Small intestine (tissue), 16 donors: ENCODE measurements around the gene GDF7. TPM values are rescaled to one million over a fixed set of nuclear protein-coding genes. Genes with fewer than 3 reads are reported as not detected.

Experiments
- DNase-seq, 2 donors: peaks; one replicate each; pipeline versions ENCODE4 v3.0.0 to v3.0.0-alpha.2; 2013
- FAIRE-seq: peaks from 2 replicates; lab custom pipeline; 2012; peaks lifted over from hg19 to GRCh38; lab: Jason Lieb, UNC
- H3K27ac ChIP-seq, 3 donors: one replicate each; pipeline ENCODE4 v1.5.1; 2013; ENCODE audit warnings: low read length in 2 of 3, mild to moderate bottlenecking in 2 of 3, control low read depth in 1 of 3, inconsistent platforms in 1 of 3, low read depth in 1 of 3, moderate library complexity in 1 of 3
- H3K27me3 ChIP-seq, 3 donors: one replicate each; pipeline ENCODE4 v1.6.1; 2013; ENCODE audit warnings: low read length in 3 of 3, inconsistent platforms in 1 of 3; ENCODE audit not compliant: control insufficient read depth in 3 of 3, insufficient read depth in 3 of 3
- H3K36me3 ChIP-seq, 3 donors: one replicate each; pipeline ENCODE4 v1.6.1; 2013; ENCODE audit warnings: low read length in 3 of 3, inconsistent platforms in 1 of 3, low read depth in 1 of 3, mild to moderate bottlenecking in 1 of 3, moderate library complexity in 1 of 3; ENCODE audit not compliant: control insufficient read depth in 3 of 3, insufficient read depth in 2 of 3
- H3K4me1 ChIP-seq, 3 donors: one replicate each; pipeline ENCODE4 v1.6.1; 2013; ENCODE audit warnings: low read length in 2 of 3, inconsistent platforms in 1 of 3, low read depth in 1 of 3, mild to moderate bottlenecking in 1 of 3, moderate library complexity in 1 of 3; ENCODE audit not compliant: control insufficient read depth in 3 of 3, insufficient read depth in 2 of 3
- H3K4me3 ChIP-seq, 3 donors: one replicate each; pipeline ENCODE4 v1.5.1; 2013; ENCODE audit warnings: low read length in 3 of 3, control low read depth in 1 of 3, inconsistent platforms in 1 of 3, low read depth in 1 of 3, mild to moderate bottlenecking in 1 of 3, moderate library complexity in 1 of 3
- H3K9me3 ChIP-seq, 2 donors: one replicate each; pipeline ENCODE4 v1.6.1; 2013; ENCODE audit warnings: low read depth in 1 of 2, low read length in 1 of 2; ENCODE audit not compliant: control insufficient read depth in 2 of 2, insufficient read depth in 1 of 2
- WGBS, 3 donors: extraction: QIAGEN DNeasy Blood & Tissue Kit; methylation state at CpG; one replicate each; pipeline ENCODE4 v1.1.7; 2013; 5-methylcytosine and 5-hydroxymethylcytosine counted together
- long read RNA-seq, 10 donors: transcript quantifications; one replicate each; lab custom pipeline, GENCODE V29; 2026
- polyA plus RNA-seq, 4 donors: library from polyadenylated mRNA; stranded (reverse) in 3 of 4; unstranded in 1 of 4; fragments of 200-250 nt in 3 of 4; fragments of 120-200 nt in 1 of 4; gene quantifications; one replicate each; pipeline versions ENCODE4 v1.2.1 to v1.2.3, GENCODE V29; 2013
- donor health status: healthy with polysubstance abuse.
- donor health status: control.
- donor health status: control.
- donor health status: Bipolar disorder and iron deficiency.
- donor health status: healthy.

Gene GDF7
- polyA plus RNA-seq: under 1 TPM in 2 of 4 donors, not detected in 2; 0.16 TPM
- long read RNA-seq, donor 1: 0 reads
- long read RNA-seq, donor 2: 0 reads
- long read RNA-seq, donor 3: 0 reads
- long read RNA-seq, donor 4: 0 reads
- long read RNA-seq, donor 5: 0 reads
- long read RNA-seq, donor 6: 0 reads
- long read RNA-seq, donor 7: 0 reads
- long read RNA-seq, donor 8: 0 reads
- long read RNA-seq, donor 9: 0 reads
- long read RNA-seq, donor 10: 0 reads

DNA sequence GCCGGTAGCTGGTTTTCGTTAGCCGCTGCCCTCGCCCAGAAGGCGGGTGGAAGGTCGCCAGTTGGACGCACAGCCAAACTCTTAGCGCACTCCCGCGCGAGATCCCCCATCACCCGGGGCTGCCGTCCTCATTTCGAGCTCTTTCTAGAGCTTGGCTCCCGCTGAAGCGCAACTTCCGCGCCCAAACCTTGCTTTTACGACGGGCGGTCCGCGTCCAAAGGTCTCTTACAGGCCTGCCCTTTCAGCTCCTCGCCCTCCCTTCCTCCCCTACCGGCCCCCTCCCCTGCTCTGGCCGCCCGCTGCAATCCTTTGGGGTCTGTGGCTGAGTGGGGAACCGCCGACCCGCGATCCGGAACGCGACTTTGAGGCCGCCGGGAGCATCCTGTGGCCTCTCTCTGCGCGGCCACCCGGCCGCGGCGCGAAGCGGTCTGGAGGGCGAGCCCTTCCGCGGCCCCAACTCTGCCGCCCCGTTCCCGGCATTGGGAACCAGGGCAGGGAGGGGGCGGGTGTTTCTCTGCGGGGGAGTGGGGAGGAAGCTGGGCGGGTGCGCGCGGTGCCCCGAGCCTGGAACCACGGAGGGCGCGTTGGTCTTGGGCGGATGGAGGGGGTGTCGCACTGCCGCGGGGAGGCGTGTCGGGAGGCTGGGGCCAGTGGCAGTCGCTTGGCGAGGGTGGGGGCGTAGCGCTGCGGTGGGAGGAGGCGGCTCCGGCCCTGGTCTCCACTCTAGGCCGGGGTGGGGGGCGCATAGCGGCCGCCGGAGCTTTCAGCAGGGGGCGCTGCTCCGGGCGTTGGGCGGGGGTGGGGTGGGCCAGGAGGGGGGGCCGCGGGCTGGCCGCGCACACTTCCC lies at the start of gene GDF7:
GDF7 (plus strand) TSS at position 841 of the 847 bp plus-strand sequence. CDS start 96 bp downstream, outside the sequence.
- H3K27ac ChIP-seq: no peak within 1 kb of the TSS
- FAIRE-seq (no peak), DNase-seq (peak; percentile 37 to 70)
- peak within 1 kb of the TSS in 1 of 3 donors; percentile 53 for H3K4me3 ChIP-seq
- peaks cover 32 to 96% (median 70%) of the 10 kb centered on the region in 3 donors for H3K27me3 ChIP-seq
- no peaks in the 10 kb centered on the region for H3K36me3 ChIP-seq
- H3K9me3 ChIP-seq: peaks cover 0 to under 1% of the 10 kb centered on the region in 2 donors
- WGBS, 3 donors: 1 to 2% (median 1%) methylated on average over 57 to 86 of the region's 86 CpGs
- peaks cover 0 to 33% (median 0%) of the 10 kb centered on the region in 3 donors for H3K4me1 ChIP-seq

DNA sequence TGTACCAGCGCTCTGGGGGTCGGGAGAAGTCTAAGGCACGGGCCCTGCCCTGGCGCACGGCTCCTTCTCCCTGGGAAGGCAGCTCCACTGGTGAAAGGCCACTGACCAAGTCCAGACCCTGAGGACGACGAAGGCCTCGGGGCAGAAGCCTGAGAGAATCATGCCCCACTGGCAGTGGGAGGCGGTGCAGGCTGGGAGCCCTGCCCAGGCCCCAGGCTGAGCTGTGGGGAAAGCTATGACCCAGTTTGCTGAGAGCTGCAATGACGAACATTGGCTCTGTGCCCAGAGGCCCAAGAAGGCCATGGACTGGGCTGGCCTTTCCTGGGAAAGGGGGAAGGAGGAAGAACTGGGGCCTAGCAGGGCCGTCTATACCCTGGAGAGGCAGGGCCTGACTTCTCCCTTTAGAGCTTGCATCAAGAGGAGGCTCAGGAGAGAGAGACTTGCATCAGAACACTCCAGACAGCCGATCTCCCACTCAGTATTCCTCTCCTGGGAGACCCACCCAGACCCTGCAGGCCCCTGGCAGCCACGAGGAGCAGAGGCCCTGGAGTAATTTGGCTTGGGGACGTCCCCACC lies 49.0 kb upstream of the GDF7 start:
- DNase-seq: peak; percentile 61 to 98
- Histone ChIP-seq H3K4me3 (no peak overlapping the region), H3K27me3 (no peaks in the 10 kb centered on the region), H3K27ac (peak overlapping the region; percentile 41 to 96 (median 93)), H3K4me1 (peaks cover 0 to 54% (median 0%) of the 10 kb centered on the region in 3 donors), H3K9me3 (no peaks in the 10 kb centered on the region), H3K36me3 (peaks cover 0 to 53% (median 2%) of the 10 kb centered on the region in 3 donors)
- FAIRE-seq: no peak
- WGBS, 3 donors: 41 to 46% (median 43%) methylated on average over 14 of the region's 14 CpGs

DNA sequence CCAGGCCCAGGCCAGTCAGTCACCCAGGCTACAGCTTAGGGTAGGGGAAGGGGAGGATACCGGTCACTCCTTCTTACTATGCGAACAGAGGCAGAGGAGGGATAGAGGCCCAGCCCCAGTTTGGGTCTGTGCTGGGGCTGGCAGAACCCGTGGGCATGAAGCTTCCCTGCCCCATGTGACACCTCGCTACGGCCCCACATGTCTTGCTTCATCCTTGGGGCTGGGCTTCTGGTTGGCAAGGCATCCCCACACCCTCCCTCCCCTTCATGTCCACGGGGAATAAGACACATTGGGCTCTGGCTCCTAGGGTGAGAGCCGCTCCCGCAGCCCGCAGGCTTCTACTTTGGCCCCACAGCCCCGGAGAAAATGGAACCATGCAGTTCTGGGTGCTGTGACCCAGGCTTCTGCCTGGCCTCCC lies 48.5 kb upstream of the GDF7 start:
- H3K36me3 ChIP-seq: peaks cover 0 to 58% (median 2%) of the 10 kb centered on the region in 3 donors
- 69 to 80% (median 75%) methylated on average over 9 to 10 of the region's 10 CpGs for WGBS, 3 donors
- peaks cover 0 to 56% (median 0%) of the 10 kb centered on the region in 3 donors for H3K4me1 ChIP-seq
- H3K27ac ChIP-seq: peak overlapping the region; percentile 41 to 96 (median 93)
- no peaks in the 10 kb centered on the region for H3K27me3 ChIP-seq
- no peak for FAIRE-seq
- no peaks in the 10 kb centered on the region for H3K9me3 ChIP-seq
- no peak overlapping the region for H3K4me3 ChIP-seq
- no peak for DNase-seq

DNA sequence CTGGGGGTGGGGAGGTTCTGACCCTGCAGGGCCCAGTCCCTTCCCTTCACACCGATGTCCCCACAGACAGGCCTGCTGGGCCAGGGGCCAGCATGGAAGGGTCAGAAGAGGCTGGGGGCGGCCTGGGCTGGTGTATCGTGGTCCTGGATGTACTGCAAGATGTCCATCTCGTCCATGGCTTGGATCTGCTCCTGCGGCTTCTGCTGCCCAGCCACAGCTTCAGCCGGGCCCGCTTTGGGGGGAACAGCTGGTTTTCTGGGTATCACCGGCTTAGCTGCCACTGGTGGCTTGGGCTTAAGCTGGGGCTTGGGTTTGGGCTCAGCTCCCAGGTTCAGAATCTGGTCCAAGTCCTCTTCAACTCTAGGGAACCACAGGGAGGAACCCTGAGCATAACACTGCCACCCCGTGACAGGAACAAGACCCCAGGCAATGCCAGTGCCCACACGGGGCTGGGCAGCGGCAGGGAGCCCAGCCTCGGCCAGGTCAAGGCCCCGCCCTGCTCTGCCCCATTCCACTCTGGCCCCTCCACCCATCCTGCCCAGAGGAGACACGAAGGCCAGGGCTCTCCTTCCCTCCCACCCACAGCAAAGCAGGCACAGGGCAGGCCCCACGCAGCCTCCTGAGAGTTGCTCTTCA lies 47.9 kb upstream of the GDF7 start:
- peak overlapping the region in 2 of 3 donors; percentile 93 to 96 for H3K27ac ChIP-seq
- 77 to 89% (median 84%) methylated on average over 15 of the region's 15 CpGs for WGBS, 3 donors
- no peak overlapping the region for H3K4me3 ChIP-seq
- H3K36me3 ChIP-seq: peaks cover 2 to 63% (median 5%) of the 10 kb centered on the region in 3 donors
- DNase-seq: no peak
- peaks cover 0 to 56% (median 0%) of the 10 kb centered on the region in 3 donors for H3K4me1 ChIP-seq
- H3K9me3 ChIP-seq: no peaks in the 10 kb centered on the region
- H3K27me3 ChIP-seq: no peaks in the 10 kb centered on the region
- FAIRE-seq: no peak

DNA sequence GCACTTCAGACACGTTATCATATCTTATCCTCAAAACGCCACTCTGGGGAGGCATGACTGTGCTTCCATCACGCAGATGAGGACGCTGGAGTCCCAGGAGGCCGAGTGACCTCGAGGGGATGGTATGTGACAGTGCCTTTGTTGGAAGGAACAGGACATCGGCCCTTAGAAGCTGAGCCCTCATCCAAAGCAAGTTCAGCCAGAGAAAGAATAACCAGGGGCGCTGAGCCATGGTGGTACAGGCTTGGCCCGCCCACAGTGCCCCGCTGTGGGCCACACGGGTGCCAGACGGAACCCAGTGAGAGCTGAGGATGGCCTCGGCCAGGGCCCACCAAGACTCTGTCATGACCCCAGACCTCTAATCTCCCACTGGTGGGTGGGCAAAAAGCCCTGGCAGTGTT lies 47.3 kb upstream of the GDF7 start:
- H3K27me3 ChIP-seq: no peaks in the 10 kb centered on the region
- peaks cover 2 to 70% (median 5%) of the 10 kb centered on the region in 3 donors for H3K36me3 ChIP-seq
- FAIRE-seq: no peak
- H3K4me1 ChIP-seq: peaks cover 0 to 50% (median 0%) of the 10 kb centered on the region in 3 donors
- peak overlapping the region in 1 of 3 donors; percentile 96 for H3K27ac ChIP-seq
- H3K9me3 ChIP-seq: no peaks in the 10 kb centered on the region
- H3K4me3 ChIP-seq: no peak overlapping the region
- WGBS, 3 donors: 87 to 91% (median 91%) methylated on average over 13 of the region's 13 CpGs
- DNase-seq: no peak

DNA sequence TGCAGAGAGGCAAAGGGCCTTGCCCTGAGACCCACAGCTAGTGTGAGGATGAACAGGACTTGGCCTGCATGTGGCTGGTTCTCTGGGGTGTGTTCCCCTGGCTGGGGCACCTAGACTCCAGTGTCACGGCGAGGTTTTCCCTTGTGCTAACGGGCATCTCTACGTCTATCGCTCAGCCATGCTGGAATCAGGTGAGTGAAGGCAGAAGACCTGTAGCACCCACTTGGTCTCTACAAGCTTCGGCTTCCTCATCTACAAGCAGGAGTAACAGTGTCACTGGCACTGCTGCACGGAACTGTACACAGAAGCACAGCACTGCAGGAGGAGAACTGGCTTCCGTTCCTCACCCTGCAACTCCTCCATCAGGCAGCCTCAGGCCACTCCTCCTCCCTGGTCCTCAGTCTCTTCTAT lies 46.7 kb upstream of the GDF7 start:
- Histone ChIP-seq H3K4me3 (no peak overlapping the region), H3K9me3 (no peaks in the 10 kb centered on the region), H3K27me3 (no peaks in the 10 kb centered on the region), H3K36me3 (peaks cover 2 to 76% (median 5%) of the 10 kb centered on the region in 3 donors), H3K27ac (peak overlapping the region in 1 of 3 donors; percentile 96), H3K4me1 (peaks cover 0 to 44% (median 0%) of the 10 kb centered on the region in 3 donors)
- 88 to 94% (median 92%) methylated on average over 8 of the region's 8 CpGs for WGBS, 3 donors
- FAIRE-seq (no peak), DNase-seq (no peak)

DNA sequence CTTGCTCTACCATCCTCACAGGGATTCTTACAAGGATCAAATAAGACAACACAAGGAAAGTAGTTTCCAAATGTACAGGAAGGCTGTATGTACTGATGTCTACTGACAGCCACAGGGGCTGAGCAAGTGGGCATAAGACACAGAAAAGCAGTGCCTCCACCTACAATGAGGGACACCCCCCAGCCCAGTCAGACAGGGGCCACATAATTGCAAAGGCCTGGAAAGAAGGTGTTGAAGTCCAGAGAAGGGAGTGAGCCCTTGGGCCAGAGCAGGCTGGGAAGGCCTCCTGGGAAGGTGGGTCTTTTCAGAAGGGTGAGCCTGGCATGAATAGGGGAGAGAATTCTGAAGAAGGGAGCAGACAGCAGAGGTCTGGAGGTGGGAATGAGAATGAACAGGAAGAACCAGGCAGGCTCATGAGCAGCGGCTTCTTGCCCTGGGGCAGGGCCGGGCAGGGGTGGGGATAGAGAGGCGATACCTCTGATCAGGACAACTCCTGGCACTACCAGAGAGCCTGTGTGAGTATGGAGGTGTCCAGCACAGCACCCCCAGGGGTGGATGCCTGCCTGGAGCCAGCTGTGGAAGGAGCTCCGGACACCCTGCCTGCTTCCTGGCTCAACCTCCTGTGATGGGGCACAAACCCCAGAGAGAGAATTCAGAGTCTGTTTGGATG lies 46.1 kb upstream of the GDF7 start:
- Histone ChIP-seq H3K36me3 (peaks cover 2 to 80% (median 5%) of the 10 kb centered on the region in 3 donors), H3K9me3 (no peaks in the 10 kb centered on the region), H3K27ac (peak overlapping the region in 1 of 3 donors; percentile 96), H3K4me3 (no peak overlapping the region), H3K27me3 (no peaks in the 10 kb centered on the region), H3K4me1 (peaks cover 0 to 39% (median 0%) of the 10 kb centered on the region in 3 donors)
- 79 to 81% (median 80%) methylated on average over 4 of the region's 4 CpGs for WGBS, 3 donors
- FAIRE-seq (no peak), DNase-seq (no peak)
